Uterus (tissue), 4 donors: Measurements from ENCODE around the gene TRAFD1. TPM values are rescaled to one million over a fixed set of nuclear protein-coding genes. Genes with fewer than 3 reads are reported as not detected.

Experiments used
- DNase-seq, 2 donors: peaks; one replicate each; pipeline ENCODE4 v3.0.0-alpha.2; 2019 to 2020
- H3K27ac ChIP-seq, 2 donors: fragments of 200-600 bp; sonication (generic); 1 replicate in 1 of 2; 2 replicates in 1 of 2; pipeline ENCODE4 v1.5.1; 2016 to 2018
- H3K27me3 ChIP-seq, 2 donors: fragments of 200-600 bp; sonication (generic); one replicate each; pipeline ENCODE4 v1.5.1; 2018 to 2019; ENCODE audit warnings: control low read depth in 1 of 2
- H3K36me3 ChIP-seq, 2 donors: fragments of 200-600 bp; sonication (generic); one replicate each; pipeline ENCODE4 v1.5.1; 2019; ENCODE audit warnings: control low read depth in 1 of 2
- H3K4me1 ChIP-seq, 2 donors: fragments of 200-600 bp; sonication (generic); one replicate each; pipeline ENCODE4 v1.5.1; 2018 to 2019; ENCODE audit warnings: control low read depth in 1 of 2
- H3K4me3 ChIP-seq, 2 donors: fragments of 200-600 bp; sonication (generic); 1 replicate in 1 of 2; 2 replicates in 1 of 2; pipeline ENCODE4 v1.5.1; 2018 to 2019; ENCODE audit warnings: mild to moderate bottlenecking in 1 of 2
- H3K9me3 ChIP-seq, 2 donors: fragments of 200-600 bp; sonication (generic); one replicate each; pipeline ENCODE4 v1.5.1; 2019; ENCODE audit warnings: control low read depth in 1 of 2
- CTCF ChIP-seq, 4 experiments: fragments of 200-600 bp in 2 of 4; fragments of 450-650 bp in 2 of 4; sonication (generic) in 2 of 4; IDR thresholded peaks; one replicate each; pipeline ENCODE4 v1.5.1; 2016 to 2019; ENCODE audit warnings: antibody characterized with exemption in 4 of 4, mild to moderate bottlenecking in 2 of 4, moderate library complexity in 1 of 4
- POLR2A ChIP-seq, 2 donors: fragments of 450-650 bp; IDR thresholded peaks; one replicate each; pipeline ENCODE4 v1.6.1; 2016; ENCODE audit warnings: antibody characterized with exemption in 2 of 2, mild to moderate bottlenecking in 1 of 2, moderate library complexity in 1 of 2
- intact Hi-C: fragments of 100-400 bp; cut with DNase I; formaldehyde crosslinking; loops from one replicate; pipeline ENCODE4 v1.15.1; 2023; ENCODE audit warnings: low total_unique reads
- total RNA-seq, 4 donors: library from RNA; depleted of rRNA in 3 of 4; stranded (reverse); fragments of >200 nt in 3 of 4; gene quantifications; one replicate each; pipeline versions ENCODE4 v1.1.0 to v1.2.4, GENCODE V29; 2014 to 2023
- donor health status: DM: yes; HTN: yes; CAD: no.

Gene TRAFD1
- total RNA-seq, 4 donors from 2014 or later = 29.1 to 51.6 (median 34.4) TPM

- H3K27ac ChIP-seq = no peak overlapping the region
- H3K4me3 ChIP-seq = no peak overlapping the region
- intact Hi-C loops = no loop called here
- TF ChIP-seq CTCF (IDR thresholded peaks at IDR 0.05) = no peak
- TF ChIP-seq POLR2A (IDR thresholded peaks at IDR 0.05) = no peak
- no peak for DNase-seq
- H3K9me3 ChIP-seq = no peaks in the 10 kb centered on the region
- no peaks in the 10 kb centered on the region for H3K27me3 ChIP-seq
- H3K36me3 ChIP-seq = no peaks in the 10 kb centered on the region
- no peaks in the 10 kb centered on the region for H3K4me1 ChIP-seq
These were observed 36.4 kb downstream of the TRAFD1 start for GRCh38 chr12:112161711-112162110.

DNA sequence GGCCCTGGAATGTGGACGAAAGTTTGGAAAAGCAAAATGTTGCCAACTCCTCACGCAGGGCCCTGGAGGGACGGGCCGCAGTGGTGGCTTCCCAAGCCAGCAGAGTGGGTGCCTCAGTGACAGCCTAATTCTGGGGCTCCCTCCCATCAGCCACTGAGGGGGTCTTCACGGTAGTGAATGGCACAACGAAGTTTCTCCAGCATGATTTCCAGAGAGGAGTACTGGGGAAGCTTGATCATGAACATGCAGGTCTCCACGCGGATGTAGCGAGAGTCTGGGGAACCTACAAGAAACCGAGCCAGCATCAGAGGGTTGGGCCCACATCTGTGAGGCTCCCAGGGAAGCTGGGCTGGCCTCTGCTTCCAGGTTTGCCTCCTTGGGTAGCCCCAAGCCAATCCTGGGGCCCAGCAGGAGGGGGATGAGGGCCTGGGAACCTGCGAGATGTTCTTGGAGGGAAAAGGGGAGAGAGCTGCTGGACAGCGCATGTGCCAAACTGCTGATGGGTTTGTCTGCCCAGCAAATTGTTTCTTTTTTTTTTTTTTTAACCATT, 37.0 kb downstream of the TRAFD1 start:
- Histone ChIP-seq H3K4me3 (no peak overlapping the region), H3K4me1 (no peaks in the 10 kb centered on the region), H3K27ac (no peak overlapping the region), H3K9me3 (no peaks in the 10 kb centered on the region), H3K36me3 (no peaks in the 10 kb centered on the region), H3K27me3 (no peaks in the 10 kb centered on the region)
- TF ChIP-seq CTCF (IDR thresholded peaks at IDR 0.05) (no peak), POLR2A (IDR thresholded peaks at IDR 0.05) (no peak)
- DNase-seq = no peak
- intact Hi-C loops = no loop called here

GRCh38 chr12:112163056-112163455, 37.7 kb downstream of the TRAFD1 start:
- Histone ChIP-seq H3K9me3 (no peaks in the 10 kb centered on the region), H3K36me3 (no peaks in the 10 kb centered on the region), H3K4me3 (no peak overlapping the region), H3K27me3 (no peaks in the 10 kb centered on the region), H3K27ac (no peak overlapping the region), H3K4me1 (no peaks in the 10 kb centered on the region)
- intact Hi-C loops = no loop called here
- TF ChIP-seq POLR2A (IDR thresholded peaks at IDR 0.05) (no peak), CTCF (IDR thresholded peaks at IDR 0.05) (no peak)
- no peak for DNase-seq

DNA sequence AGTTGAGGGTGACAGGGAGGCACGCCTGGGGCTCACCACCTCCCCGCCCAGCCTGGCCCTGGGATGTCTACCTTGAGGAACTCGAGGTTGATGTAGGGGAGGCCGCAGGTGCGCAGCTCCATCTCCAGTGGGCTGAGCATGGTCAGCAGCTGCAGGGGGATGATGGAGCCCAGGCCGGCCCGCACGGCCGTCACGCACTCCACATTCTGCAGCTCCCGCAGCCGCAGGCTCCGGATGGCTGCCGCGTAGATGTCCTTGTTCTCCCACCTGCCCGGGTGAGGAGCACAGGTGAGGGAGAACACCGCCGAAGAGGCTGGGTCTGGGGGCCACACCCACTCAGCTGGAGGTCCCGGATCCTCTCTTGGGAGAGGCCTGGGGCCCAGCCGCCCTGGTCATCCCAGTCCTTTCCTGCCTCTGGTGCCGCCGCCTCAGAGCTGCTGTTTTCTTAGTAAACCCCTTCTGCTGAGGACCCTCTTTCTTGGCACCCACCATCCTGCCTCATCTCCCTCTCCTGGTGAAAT, 38.2 kb downstream of the TRAFD1 start:
- H3K36me3 ChIP-seq = no peaks in the 10 kb centered on the region
- no peak for DNase-seq

More for the DNA sequence above, 38.2 kb downstream of the TRAFD1 start:
- Histone ChIP-seq H3K4me1 (no peaks in the 10 kb centered on the region), H3K9me3 (no peaks in the 10 kb centered on the region), H3K27me3 (no peaks in the 10 kb centered on the region), H3K4me3 (no peak overlapping the region), H3K27ac (no peak overlapping the region)
- TF ChIP-seq POLR2A (IDR thresholded peaks at IDR 0.05) (no peak), CTCF (IDR thresholded peaks at IDR 0.05) (no peak)
- intact Hi-C loops = no loop called here
